PFSK-1 (cell line): Measurements from ENCODE around the gene TSPAN15.

ENCODE experiments used
- POLR2AphosphoS5 ChIP-seq: IDR thresholded peaks from 2 replicates; pipeline ENCODE4 v1.6.1; 2012; ENCODE audit warnings: low read depth, mild to moderate bottlenecking, control low read depth, low read length, moderate library complexity
- REST ChIP-seq, 2 experiments: IDR thresholded peaks; 2 replicates each; pipeline versions ENCODE4 v1.6.1 to v1.8.0; 2011 to 2012; ENCODE audit warnings: low read depth in 2 of 2, low read length in 2 of 2, control low read depth in 1 of 2, inconsistent platforms in 1 of 2, mild to moderate bottlenecking in 1 of 2, moderate library complexity in 1 of 2; ENCODE audit not compliant: insufficient read depth in 1 of 2
- SIN3A ChIP-seq: IDR thresholded peaks from 2 replicates; pipeline ENCODE4 v1.6.1; 2012; ENCODE audit warnings: mild to moderate bottlenecking, low read length, moderate library complexity, borderline replicate concordance; ENCODE audit not compliant: insufficient read depth
- TAF1 ChIP-seq: IDR thresholded peaks from 2 replicates; pipeline ENCODE4 v1.6.1; 2012; ENCODE audit warnings: low read length, control low read depth, borderline replicate concordance; ENCODE audit not compliant: insufficient read depth

GRCh38 chr10:69439350-69439739 is 11.9 kb upstream of the TSPAN15 start:
- no peak for TF ChIP-seq SIN3A
- TF ChIP-seq TAF1: no peak
- TF ChIP-seq POLR2AphosphoS5: no peak
- no peak for TF ChIP-seq REST (IDR thresholded peaks at IDR 0.05; ENCODE audit: insufficient read depth in 1 of 2, low read depth in 2 of 2, low read length in 2 of 2)
